Fibroblast of lung (primary cell): ENCODE measurements around the gene CORO2B.

Source experiments
- EZH2 ChIP-seq: IDR thresholded peaks from 2 replicates; pipeline ENCODE4 v1.5.1; 2012; ENCODE audit warnings: low read length, control low read depth, mild to moderate bottlenecking; ENCODE audit errors: missing control alignments
- TF ChIP-seq, protein P1 (sequence below), 2 donors: IDR thresholded peaks in 1 of 2; conservative IDR thresholded peaks in 1 of 2; 1 replicate in 1 of 2; 2 replicates in 1 of 2; pipeline ENCODE4 v1.5.1; 2011 to 2012; ENCODE audit warnings: low read length in 2 of 2, control low read depth in 1 of 2, inconsistent platforms in 1 of 2, low read depth in 1 of 2, mild to moderate bottlenecking in 1 of 2

DNA sequence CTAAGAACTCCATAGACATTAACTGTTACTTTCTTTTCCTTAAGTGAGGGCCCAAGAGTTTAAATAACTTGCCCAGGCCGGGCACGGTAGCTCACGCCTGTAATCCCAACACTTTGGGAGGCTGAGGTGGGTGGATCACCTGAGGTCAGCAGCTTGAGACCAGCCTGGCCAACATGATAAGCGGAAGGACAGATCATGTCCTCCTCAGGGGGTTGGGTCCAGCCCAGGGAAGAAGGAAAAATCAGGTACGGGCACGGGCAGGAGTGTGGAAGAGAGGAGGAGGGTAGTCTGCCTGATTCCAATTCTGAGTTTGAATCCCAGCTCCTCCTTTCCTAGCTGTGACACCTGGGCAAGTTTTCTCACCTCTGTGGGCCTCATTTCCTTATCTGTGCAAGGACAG is 123.1 kb downstream of the CORO2B start:
- TF ChIP-seq, protein P1, sequence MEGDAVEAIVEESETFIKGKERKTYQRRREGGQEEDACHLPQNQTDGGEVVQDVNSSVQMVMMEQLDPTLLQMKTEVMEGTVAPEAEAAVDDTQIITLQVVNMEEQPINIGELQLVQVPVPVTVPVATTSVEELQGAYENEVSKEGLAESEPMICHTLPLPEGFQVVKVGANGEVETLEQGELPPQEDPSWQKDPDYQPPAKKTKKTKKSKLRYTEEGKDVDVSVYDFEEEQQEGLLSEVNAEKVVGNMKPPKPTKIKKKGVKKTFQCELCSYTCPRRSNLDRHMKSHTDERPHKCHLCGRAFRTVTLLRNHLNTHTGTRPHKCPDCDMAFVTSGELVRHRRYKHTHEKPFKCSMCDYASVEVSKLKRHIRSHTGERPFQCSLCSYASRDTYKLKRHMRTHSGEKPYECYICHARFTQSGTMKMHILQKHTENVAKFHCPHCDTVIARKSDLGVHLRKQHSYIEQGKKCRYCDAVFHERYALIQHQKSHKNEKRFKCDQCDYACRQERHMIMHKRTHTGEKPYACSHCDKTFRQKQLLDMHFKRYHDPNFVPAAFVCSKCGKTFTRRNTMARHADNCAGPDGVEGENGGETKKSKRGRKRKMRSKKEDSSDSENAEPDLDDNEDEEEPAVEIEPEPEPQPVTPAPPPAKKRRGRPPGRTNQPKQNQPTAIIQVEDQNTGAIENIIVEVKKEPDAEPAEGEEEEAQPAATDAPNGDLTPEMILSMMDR (conservative IDR thresholded peaks at IDR 0.05 in 1 of 2, IDR thresholded peaks at IDR 0.05 in 1 of 2; ENCODE audit: low read depth in 1 of 2, low read length in 2 of 2) = no peak
- no peak for TF ChIP-seq EZH2
